RCC 7860 (cell line): Measurements from ENCODE around the gene GNL2.
"Not testable (repeated sequence)": the region's sequence is repeated elsewhere in the genome, so short reads cannot be mapped to it uniquely, and the experiment has no call there.

Experiments used
- DNase-seq: peaks from one replicate; pipeline ENCODE4 v3.0.0-alpha.2; 2015; ENCODE audit warnings: low spot score
- FAIRE-seq: peaks from 2 replicates; lab custom pipeline; 2012; peaks lifted over from hg19 to GRCh38; lab: Jason Lieb, UNC

GNL2 gene

DNA sequence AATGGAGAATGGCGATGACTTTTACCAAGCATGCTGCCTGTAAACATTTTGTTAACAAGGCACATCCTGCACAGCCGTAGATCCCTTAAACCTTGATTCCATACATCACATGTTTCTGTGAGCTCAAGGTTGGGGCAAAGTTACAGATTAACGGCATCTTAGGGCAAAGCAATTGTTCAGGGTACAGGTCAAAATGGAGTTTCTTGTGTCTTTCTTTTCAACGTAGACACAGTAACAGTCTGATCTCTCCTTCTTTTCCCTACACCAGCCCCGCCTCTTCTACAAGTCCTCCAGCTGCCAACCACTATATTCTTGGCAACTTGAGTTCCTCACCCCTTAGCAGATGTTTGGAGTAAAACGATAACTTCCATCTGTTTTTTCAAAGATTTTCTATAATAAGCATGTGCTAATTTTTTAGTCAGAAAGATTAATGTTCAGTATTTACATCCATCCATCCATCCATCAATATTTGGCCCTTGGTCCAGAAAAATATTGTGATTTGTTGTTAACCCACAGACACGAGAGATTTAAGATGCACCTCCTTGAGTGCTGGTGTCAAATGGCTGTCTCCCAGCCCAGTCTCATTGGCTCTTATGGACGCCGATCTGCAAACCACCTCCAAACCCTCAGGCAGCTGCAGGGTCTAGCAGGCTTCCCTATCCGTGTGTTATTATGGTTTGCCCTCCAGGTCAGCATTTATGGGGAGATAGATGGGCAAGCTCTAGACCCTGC is 35.2 kb downstream of the GNL2 start:
- DNase-seq (no peak), FAIRE-seq (no peak)

DNA sequence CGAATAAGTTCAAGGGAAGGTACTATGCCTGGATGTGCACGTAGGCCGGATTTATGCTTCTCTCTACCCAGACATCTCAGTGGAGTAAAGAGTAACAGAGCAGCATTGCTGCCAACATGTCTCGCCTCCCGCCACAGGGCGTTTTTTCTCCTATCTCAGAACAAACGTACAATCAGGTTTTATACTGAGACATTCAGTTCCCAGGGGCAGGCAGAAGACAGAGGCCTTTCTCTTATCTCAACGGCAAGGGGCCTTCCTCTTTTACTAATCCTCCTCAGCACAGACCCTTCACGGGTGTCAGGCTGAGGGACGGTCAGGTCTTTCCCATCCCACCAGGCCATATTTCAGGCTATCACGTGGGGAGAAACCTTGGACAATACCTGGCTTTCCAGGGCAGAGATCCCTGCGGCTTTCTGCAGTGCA is 35.8 kb downstream of the GNL2 start:
- not testable (repeated sequence) for FAIRE-seq, DNase-seq

GRCh38 chr1:37559080-37559479 is 36.7 kb downstream of the GNL2 start:
- DNase-seq: no peak
- FAIRE-seq: no peak

- FAIRE-seq (no peak), DNase-seq (no peak)
Measured at GRCh38 chr1:37558411-37558810, 37.3 kb downstream of the GNL2 start.

- no peak for DNase-seq
- FAIRE-seq: no peak
Measured at GRCh38 chr1:37557402-37557801, 38.3 kb downstream of the GNL2 start.

DNA sequence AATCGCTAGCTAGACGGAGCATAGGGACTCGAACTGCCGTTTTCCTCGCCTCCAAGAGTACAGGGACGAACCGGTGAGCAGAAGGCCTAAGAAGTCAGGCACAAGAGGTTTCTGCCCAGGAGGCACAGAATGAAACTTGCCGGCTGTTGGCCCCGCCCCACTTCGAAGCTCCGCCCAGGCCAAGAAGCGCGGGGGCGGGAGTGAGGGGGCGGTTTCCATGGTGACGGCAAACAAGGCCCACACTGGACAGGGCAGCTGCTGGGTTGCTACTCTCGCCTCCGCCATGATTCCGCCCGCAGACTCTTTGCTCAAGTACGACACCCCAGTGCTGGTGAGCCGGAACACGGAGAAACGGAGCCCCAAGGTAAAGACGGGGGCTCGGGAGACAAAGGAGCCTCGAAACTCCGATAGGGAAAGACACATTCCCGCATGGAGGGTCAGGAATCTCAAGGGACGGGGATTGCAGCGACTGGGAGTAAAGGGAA is 39.0 kb downstream of the GNL2 start, which contains the start of gene DNALI1:
Gene DNALI1 (plus strand): TSS at position 229 of the 485 bp plus-strand sequence. CDS start 55 bp downstream, at position 284.
- DNase-seq (no peak), FAIRE-seq (no peak)

DNA sequence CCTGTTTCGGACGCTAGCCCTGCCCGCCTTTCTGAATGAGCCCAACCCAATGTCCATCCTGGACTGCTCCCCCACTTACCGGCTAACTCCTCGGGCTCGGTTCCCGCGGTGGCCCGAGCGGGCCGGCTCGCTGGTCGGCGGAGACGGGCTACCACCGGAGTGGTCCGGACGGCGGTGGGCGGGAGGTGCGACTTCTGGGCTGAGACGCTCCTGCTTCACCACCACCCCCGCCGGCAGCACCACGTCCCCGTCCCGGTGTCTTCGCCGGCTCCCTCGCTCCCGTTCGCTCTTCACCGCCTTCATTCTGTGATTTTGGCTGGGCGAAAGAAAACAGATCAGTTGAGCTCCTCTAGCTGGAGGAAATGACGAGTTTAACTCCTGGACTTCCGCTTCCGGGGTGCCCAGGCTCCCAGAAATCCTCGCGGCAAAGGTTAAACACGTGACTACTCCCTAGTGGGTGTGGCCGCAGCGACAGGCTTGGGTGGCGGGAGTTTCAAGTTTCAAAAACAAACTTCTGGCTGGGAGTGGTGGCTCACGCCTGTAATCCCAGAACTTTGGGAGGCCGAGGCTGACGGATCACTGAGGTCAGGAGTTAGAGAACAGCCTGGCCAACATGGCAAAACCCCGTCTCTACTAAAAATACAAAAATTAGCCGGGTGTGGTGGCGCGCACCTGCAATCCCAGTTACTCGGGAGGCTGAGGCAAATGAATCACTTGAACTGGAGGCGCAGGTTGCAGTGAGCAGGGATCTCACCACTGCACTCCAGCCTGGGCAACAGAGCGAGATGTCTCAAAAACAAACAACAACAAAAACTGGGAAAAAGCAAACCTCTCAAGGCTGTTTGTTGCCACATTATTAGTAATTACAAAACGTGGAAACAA is 41.6 kb downstream of the GNL2 start, which contains the start of gene SNIP1:
Gene SNIP1 (minus strand): TSS at position 367 of the 882 bp plus-strand sequence. CDS start 64 bp downstream, at position 303.
- FAIRE-seq (peak; percentile 75), DNase-seq (peak; percentile 81)

DNA sequence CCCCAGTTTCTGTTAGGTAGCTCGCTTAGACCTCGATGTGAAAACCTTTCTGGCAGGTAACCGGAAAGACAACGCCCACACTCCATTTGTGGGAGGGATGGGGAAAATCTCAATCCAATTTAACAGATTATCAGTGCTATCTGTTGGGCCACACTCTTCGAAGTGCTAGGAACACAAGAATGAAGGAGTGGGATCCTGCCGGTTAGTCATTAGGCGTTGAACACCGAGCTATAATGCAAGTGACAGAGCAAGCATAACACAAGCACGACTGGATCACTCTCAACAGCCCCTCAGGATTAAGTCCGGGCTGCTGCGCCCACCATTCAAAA is 42.2 kb downstream of the GNL2 start:
- no peak for FAIRE-seq
- DNase-seq: no peak

- FAIRE-seq: no peak
- no peak for DNase-seq
Measured at GRCh38 chr1:37549341-37549740, 46.4 kb downstream of the GNL2 start.

DNA sequence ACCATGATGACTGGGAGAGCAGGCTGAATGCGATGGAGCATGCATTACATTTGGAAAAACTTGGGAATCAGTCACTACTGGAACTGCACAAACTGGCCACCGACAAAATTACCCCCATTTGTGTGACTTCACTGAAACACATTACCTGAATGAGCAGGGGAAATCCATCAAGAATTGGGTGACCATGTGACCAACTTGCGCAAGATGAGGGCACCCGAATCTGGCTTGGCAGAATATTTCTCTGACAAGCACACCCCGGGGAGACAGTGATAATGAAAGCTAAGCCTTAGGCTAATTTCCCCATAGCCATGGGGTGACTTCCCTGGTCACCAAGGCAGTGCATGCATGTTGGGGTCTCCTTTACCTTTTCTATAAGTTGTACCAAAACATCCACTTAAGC is 50.7 kb downstream of the GNL2 start:
- FAIRE-seq (no peak), DNase-seq (no peak)

- FAIRE-seq (no peak), DNase-seq (no peak)
Measured at GRCh38 chr1:37544530-37544929, 51.2 kb downstream of the GNL2 start.

DNA sequence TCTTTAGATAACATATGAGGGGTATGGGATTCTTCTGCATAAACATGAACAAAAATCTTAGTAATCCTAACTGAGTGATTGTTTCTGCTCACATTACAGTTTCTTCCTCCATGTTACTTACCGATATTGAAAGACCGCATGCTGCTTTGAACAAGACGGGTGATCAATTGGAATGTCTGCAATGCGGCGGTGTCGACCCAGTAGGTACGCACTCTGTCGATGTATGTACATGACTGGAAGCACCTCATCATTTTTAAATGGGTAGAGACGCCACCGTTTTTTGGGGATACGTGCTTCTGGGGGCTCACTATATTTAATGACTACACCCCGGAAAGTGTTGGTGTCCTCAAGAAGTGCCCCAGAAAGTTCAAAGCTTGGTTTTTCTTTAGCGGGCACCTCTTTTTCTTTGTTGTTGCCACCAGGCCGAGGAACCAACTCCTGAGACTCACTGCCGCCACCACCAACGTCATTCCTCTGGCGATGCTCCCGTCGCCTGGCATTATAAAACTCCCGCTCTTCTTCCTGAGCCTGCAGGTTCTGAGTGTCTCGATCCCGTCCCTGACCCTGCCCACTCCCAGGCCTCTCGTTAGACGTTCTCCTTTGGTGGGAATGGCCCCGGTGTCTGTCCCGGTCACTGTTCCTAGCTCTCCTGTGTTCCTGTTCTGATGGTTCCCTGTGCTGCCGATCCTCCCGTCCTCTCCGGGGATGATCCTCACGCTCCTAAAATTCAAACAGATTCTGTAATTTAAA is 55.5 kb downstream of the GNL2 start:
- DNase-seq (no peak), FAIRE-seq (no peak)

DNA sequence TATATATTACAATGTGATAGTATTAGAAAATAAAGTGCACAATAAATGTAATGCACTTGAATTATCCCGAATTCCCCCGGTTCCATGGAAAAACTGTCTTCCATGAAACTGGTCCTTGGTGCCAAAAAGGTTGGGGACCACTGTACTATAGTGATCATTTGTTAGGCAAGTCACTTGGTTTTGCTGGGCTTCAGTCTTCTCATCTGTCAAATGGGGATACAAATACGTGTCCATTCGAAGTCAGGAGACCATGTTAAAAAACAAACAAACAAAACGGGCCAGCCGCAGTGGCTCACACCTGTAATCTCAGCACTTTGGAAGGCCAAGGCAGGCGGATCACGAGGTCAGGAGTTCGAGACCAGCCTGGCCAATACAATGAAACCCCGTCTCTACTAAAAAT is 56.6 kb downstream of the GNL2 start:
- not testable (repeated sequence) for FAIRE-seq, DNase-seq

GRCh38 chr1:37537378-37537777 is 58.4 kb downstream of the GNL2 start:
- no peak for FAIRE-seq
- DNase-seq: no peak

- DNase-seq (no peak), FAIRE-seq (no peak)
Measured at GRCh38 chr1:37533317-37534093, 62.2 kb downstream of the GNL2 start.

- FAIRE-seq, DNase-seq: not testable (repeated sequence)
Measured at GRCh38 chr1:37532418-37533156, 63.1 kb downstream of the GNL2 start.

GRCh38 chr1:37529888-37530287 is 65.8 kb downstream of the GNL2 start:
- FAIRE-seq, DNase-seq: not testable (repeated sequence)

- DNase-seq: no peak
- FAIRE-seq: no peak
Measured at GRCh38 chr1:37519613-37520012, 76.1 kb downstream of the GNL2 start.

- DNase-seq, FAIRE-seq: not testable (repeated sequence)
Measured at GRCh38 chr1:37518929-37519328, 76.8 kb downstream of the GNL2 start.
